ENCODE measurements around the gene STRN3. TPM values are rescaled to one million over a fixed set of nuclear protein-coding genes. Genes with fewer than 3 reads are reported as not detected.
A peak's percentile ranks its signal among the peaks of the same experiment; 100 is the strongest.
"Not testable (repeated sequence)": the region's sequence is repeated elsewhere in the genome, so short reads cannot be mapped to it uniquely, and the experiment has no call there.

Gene STRN3
- total and polyA plus RNA-seq, 10 donors = 7.6 to 50.1 (median 34.3) TPM

- TF ChIP-seq CTCF (IDR thresholded peaks at IDR 0.05 in 8 of 11, conservative IDR thresholded peaks at IDR 0.05 in 3 of 11) = peak in 10 of 11 experiments; percentile 24 to 62 (median 56)
- intact Hi-C loops (cut with DNase I; ENCODE audit: low total_unique reads) = loop anchor here (5.0 kb wide), 1 partner anchor 102 kb away; no protein-coding TSS in a partner anchor
- not testable (repeated sequence) for H3K36me3 ChIP-seq; H3K27me3 ChIP-seq (replicated peaks in 1 of 7); DNase-seq; H3K4me3 ChIP-seq; H3K9me3 ChIP-seq
- WGBS, 5 donors = 60 to 69% (median 64%) methylated on average over 13 of the region's 13 CpGs
- H3K27ac ChIP-seq = peak overlapping the region in 4 of 8 donors; percentile 4 to 34 (median 22)
- peaks cover 3 to 82% (median 49%) of the 10 kb centered on the region in 6 donors for H3K4me1 ChIP-seq
These were observed 46.0 kb downstream of the STRN3 start for GRCh38 chr14:30980106-30980704.

GRCh38 chr14:30977752-30978151 lies 48.4 kb downstream of the STRN3 start:
- H3K4me3 ChIP-seq = no peak overlapping the region
- intact Hi-C loops (cut with DNase I; ENCODE audit: low total_unique reads) = no loop called here
- no peak overlapping the region for H3K27ac ChIP-seq
- DNase-seq = no peak
- H3K9me3 ChIP-seq = no peaks in the 10 kb centered on the region
- TF ChIP-seq CTCF (IDR thresholded peaks at IDR 0.05 in 8 of 11, conservative IDR thresholded peaks at IDR 0.05 in 3 of 11) (no peak), POLR2A (IDR thresholded peaks at IDR 0.05) (no peak), POLR2AphosphoS5 (IDR thresholded peaks at IDR 0.05) (no peak)
- H3K27me3 ChIP-seq (replicated peaks in 1 of 7) = no peaks in the 10 kb centered on the region
- peaks cover 7 to 91% (median 57%) of the 10 kb centered on the region in 6 donors for H3K4me1 ChIP-seq
- WGBS, 5 donors = 72 to 100% (median 89%) methylated on average over 2 of the region's 2 CpGs
- no peaks in the 10 kb centered on the region for H3K36me3 ChIP-seq

GRCh38 chr14:30974628-30975027 lies 51.6 kb downstream of the STRN3 start:
- Histone ChIP-seq H3K36me3 (no peaks in the 10 kb centered on the region), H3K4me3 (no peak overlapping the region), H3K27me3 (replicated peaks in 1 of 7) (no peaks in the 10 kb centered on the region), H3K9me3 (no peaks in the 10 kb centered on the region), H3K27ac (no peak overlapping the region), H3K4me1 (peaks cover 4 to 75% (median 40%) of the 10 kb centered on the region in 6 donors)
- 89 to 98% (median 91%) methylated on average over 4 of the region's 4 CpGs for WGBS, 5 donors
- TF ChIP-seq CTCF (IDR thresholded peaks at IDR 0.05 in 8 of 11, conservative IDR thresholded peaks at IDR 0.05 in 3 of 11) (no peak), POLR2A (IDR thresholded peaks at IDR 0.05) (no peak), POLR2AphosphoS5 (IDR thresholded peaks at IDR 0.05) (no peak)
- no peak for DNase-seq
- intact Hi-C loops (cut with DNase I; ENCODE audit: low total_unique reads) = no loop called here

GRCh38 chr14:30972882-30973582 lies 53.1 kb downstream of the STRN3 start:
- TF ChIP-seq POLR2A (IDR thresholded peaks at IDR 0.05) (no peak), POLR2AphosphoS5 (IDR thresholded peaks at IDR 0.05) (no peak), CTCF (IDR thresholded peaks at IDR 0.05 in 8 of 11, conservative IDR thresholded peaks at IDR 0.05 in 3 of 11) (no peak)
- DNase-seq = no peak
- H3K27me3 ChIP-seq (replicated peaks in 1 of 7) = no peaks in the 10 kb centered on the region
- peaks cover 0 to 4% (median 0%) of the 10 kb centered on the region in 8 donors for H3K9me3 ChIP-seq
- no peak overlapping the region for H3K27ac ChIP-seq
- H3K4me3 ChIP-seq = no peak overlapping the region
- intact Hi-C loops (cut with DNase I; ENCODE audit: low total_unique reads) = no loop called here
- no peaks in the 10 kb centered on the region for H3K36me3 ChIP-seq
- 83 to 97% (median 94%) methylated on average over 6 to 7 of the region's 7 CpGs for WGBS, 5 donors
- H3K4me1 ChIP-seq = peaks cover 4 to 74% (median 40%) of the 10 kb centered on the region in 6 donors

- H3K4me3 ChIP-seq; H3K36me3 ChIP-seq; H3K27me3 ChIP-seq (replicated peaks in 1 of 7); intact Hi-C loops (cut with DNase I; ENCODE audit: low total_unique reads); H3K27ac ChIP-seq; DNase-seq: not testable (repeated sequence)
- 95 to 97% (median 97%) methylated on average over 11 of the region's 11 CpGs for WGBS, 5 donors
- Histone ChIP-seq H3K4me1 (peaks cover 4 to 67% (median 38%) of the 10 kb centered on the region in 6 donors), H3K9me3 (peaks cover 0 to 12% (median 7%) of the 10 kb centered on the region in 8 donors)
These were observed 54.0 kb downstream of the STRN3 start for GRCh38 chr14:30972036-30972732.

All from spleen (tissue), 11 donors.